NCI-H526 treated with DMSO at 0.1 percent for 48 hours (cell line): ENCODE data around the gene DNAH7.
"Not testable (repeated sequence)": the region's sequence is repeated elsewhere in the genome, so short reads cannot be mapped to it uniquely, and the experiment has no call there.

Experiments
- DNase-seq: peaks from one replicate; lab custom pipeline; 2025; lab: John Stamatoyannopoulos, UW

Gene DNAH7

GRCh38 chr2:196068271-196069209 lies at the start of gene DNAH7:
DNAH7 (minus strand) TSS chr2:196068837; CDS start chr2:196068711, 126 bp downstream.
- peak; percentile 68 for DNase-seq

GRCh38 chr2:196117214-196117705 lies 48.6 kb upstream of the DNAH7 start:
- DNase-seq = no peak

GRCh38 chr2:196113061-196113974 lies 44.7 kb upstream of the DNAH7 start:
- DNase-seq = no peak

- DNase-seq = no peak
These were observed 43.9 kb upstream of the DNAH7 start for GRCh38 chr2:196112418-196113034.

- DNase-seq = no peak
These were observed 40.0 kb upstream of the DNAH7 start for GRCh38 chr2:196108604-196109003.

GRCh38 chr2:196105951-196106350 lies 37.3 kb upstream of the DNAH7 start:
- no peak for DNase-seq

- DNase-seq = no peak
These were observed 35.4 kb upstream of the DNAH7 start for GRCh38 chr2:196104066-196104465.

- DNase-seq = no peak
These were observed 35.0 kb upstream of the DNAH7 start for GRCh38 chr2:196103626-196104025.

- DNase-seq = peak; percentile 38
These were observed 32.8 kb upstream of the DNAH7 start for GRCh38 chr2:196101325-196101991.

GRCh38 chr2:196099916-196100315 lies 31.3 kb upstream of the DNAH7 start:
- DNase-seq = no peak

- peak; percentile 43 for DNase-seq
These were observed 29.4 kb upstream of the DNAH7 start for GRCh38 chr2:196097864-196098660.

GRCh38 chr2:196096982-196097745 lies 28.5 kb upstream of the DNAH7 start:
- DNase-seq = peak; percentile 71

- DNase-seq = peak; percentile 38
These were observed 27.6 kb upstream of the DNAH7 start for GRCh38 chr2:196096264-196096663.

- DNase-seq = not testable (repeated sequence)
These were observed 20.8 kb upstream of the DNAH7 start for GRCh38 chr2:196089448-196089847.

- DNase-seq = no peak
These were observed 19.6 kb upstream of the DNAH7 start for GRCh38 chr2:196088203-196088602.

GRCh38 chr2:196086517-196087368 lies 18.1 kb upstream of the DNAH7 start:
- no peak for DNase-seq

- no peak for DNase-seq
These were observed 15.0 kb upstream of the DNAH7 start for GRCh38 chr2:196083601-196084000.

- DNase-seq = no peak
These were observed 11.9 kb upstream of the DNAH7 start for GRCh38 chr2:196080526-196080925.

- no peak for DNase-seq
These were observed 10.4 kb upstream of the DNAH7 start for GRCh38 chr2:196079052-196079451.
